ENCODE results near the gene ZBTB4. TPM values are rescaled to one million over a fixed set of nuclear protein-coding genes. Genes with fewer than 3 reads are reported as not detected.

The ZBTB4 gene
- total and polyA plus RNA-seq, 8 donors: 15.8 to 31.5 (median 20.1) TPM

GRCh38 chr17:7493941-7494340 lies 14.5 kb upstream of the ZBTB4 start:
- H3K27ac ChIP-seq: no peak overlapping the region
- intact Hi-C loops (cut with DNase I; ENCODE audit: low total_unique reads): no loop called here
- TF ChIP-seq EP300 (IDR thresholded peaks at IDR 0.05) (no peak), POLR2A (IDR thresholded peaks at IDR 0.05) (no peak)
- no peaks in the 10 kb centered on the region for H3K27me3 ChIP-seq
- no peak overlapping the region for H3K4me3 ChIP-seq
- H3K9me3 ChIP-seq: no peaks in the 10 kb centered on the region
- WGBS, 5 donors: 85 to 91% (median 87%) methylated on average over 3 of the region's 3 CpGs
- DNase-seq: no peak
- peaks cover 34 to 50% (median 42%) of the 10 kb centered on the region in 4 donors for H3K36me3 ChIP-seq
- H3K4me1 ChIP-seq: peaks cover 9 to 43% (median 22%) of the 10 kb centered on the region in 4 donors

- H3K27ac ChIP-seq: no peak overlapping the region
- WGBS, 5 donors: 94 to 100% (median 97%) methylated on average over 1 of the region's 1 CpG
- DNase-seq: no peak
- H3K4me1 ChIP-seq: peaks cover 21 to 67% (median 45%) of the 10 kb centered on the region in 4 donors
- H3K4me3 ChIP-seq: no peak overlapping the region
- intact Hi-C loops (cut with DNase I; ENCODE audit: low total_unique reads): no loop called here
- no peaks in the 10 kb centered on the region for H3K27me3 ChIP-seq
- H3K36me3 ChIP-seq: peaks cover 11 to 35% (median 18%) of the 10 kb centered on the region in 4 donors
- H3K9me3 ChIP-seq: no peaks in the 10 kb centered on the region
- TF ChIP-seq POLR2AphosphoS5 (IDR thresholded peaks at IDR 0.05) (no peak), EP300 (IDR thresholded peaks at IDR 0.05) (no peak), POLR2A (IDR thresholded peaks at IDR 0.05) (no peak)
Measured at GRCh38 chr17:7491583-7491982, 12.2 kb upstream of the ZBTB4 start.

- Histone ChIP-seq H3K27me3 (no peaks in the 10 kb centered on the region), H3K4me1 (peaks cover 30 to 81% (median 59%) of the 10 kb centered on the region in 4 donors), H3K36me3 (peaks cover 0 to 21% (median 4%) of the 10 kb centered on the region in 4 donors), H3K27ac (no peak overlapping the region), H3K9me3 (no peaks in the 10 kb centered on the region), H3K4me3 (no peak overlapping the region)
- no peak for TF ChIP-seq EP300 (IDR thresholded peaks at IDR 0.05)
- no peak for TF ChIP-seq POLR2A (IDR thresholded peaks at IDR 0.05)
- TF ChIP-seq POLR2AphosphoS5 (IDR thresholded peaks at IDR 0.05): no peak
- no peak for TF ChIP-seq CTCF (IDR thresholded peaks at IDR 0.05)
- WGBS, 5 donors: 64 to 75% (median 72%) methylated on average over 7 to 8 of the region's 8 CpGs
- intact Hi-C loops (cut with DNase I; ENCODE audit: low total_unique reads): no loop called here
- no peak for DNase-seq
Measured at GRCh38 chr17:7490144-7490543, 10.7 kb upstream of the ZBTB4 start.

GRCh38 chr17:7486181-7486580 lies 6.8 kb upstream of the ZBTB4 start:
- intact Hi-C loops (cut with DNase I; ENCODE audit: low total_unique reads): no loop called here
- Histone ChIP-seq H3K9me3 (no peaks in the 10 kb centered on the region), H3K36me3 (peaks cover 0 to 13% (median 1%) of the 10 kb centered on the region in 4 donors), H3K27me3 (no peaks in the 10 kb centered on the region), H3K4me3 (peak overlapping the region; percentile 55 to 71 (median 60)), H3K27ac (peak overlapping the region in 4 of 5 donors; percentile 94 to 100 (median 100)), H3K4me1 (peaks cover 27 to 84% (median 68%) of the 10 kb centered on the region in 4 donors)
- TF ChIP-seq CTCF (IDR thresholded peaks at IDR 0.05): no peak
- TF ChIP-seq POLR2AphosphoS5 (IDR thresholded peaks at IDR 0.05): no peak
- no peak for TF ChIP-seq POLR2A (IDR thresholded peaks at IDR 0.05)
- no peak for TF ChIP-seq EP300 (IDR thresholded peaks at IDR 0.05)
- 24 to 48% (median 34%) methylated on average over 3 of the region's 3 CpGs for WGBS, 5 donors
- DNase-seq: no peak

GRCh38 chr17:7484919-7485377 lies 5.5 kb upstream of the ZBTB4 start:
- H3K36me3 ChIP-seq: peaks cover 0 to 8% (median 0%) of the 10 kb centered on the region in 4 donors
- DNase-seq: no peak
- peak overlapping the region; percentile 94 to 100 (median 99) for H3K27ac ChIP-seq
- no peaks in the 10 kb centered on the region for H3K27me3 ChIP-seq
- TF ChIP-seq EP300 (IDR thresholded peaks at IDR 0.05): no peak
- TF ChIP-seq CTCF (IDR thresholded peaks at IDR 0.05): peak in 1 of 7 experiments; percentile 5
- intact Hi-C loops (cut with DNase I; ENCODE audit: low total_unique reads): no loop called here
- WGBS, 5 donors: 0 to 2% (median 0%) methylated on average over 18 to 19 of the region's 19 CpGs
- no peaks in the 10 kb centered on the region for H3K9me3 ChIP-seq
- peaks cover 26 to 82% (median 67%) of the 10 kb centered on the region in 4 donors for H3K4me1 ChIP-seq
- peak overlapping the region; percentile 55 to 71 (median 60) for H3K4me3 ChIP-seq

All from stomach (tissue), 9 donors.